K562 (cell line): ENCODE measurements around the gene TFCP2. TPM values are rescaled to one million over a fixed set of nuclear protein-coding genes. Genes with fewer than 3 reads are reported as not detected.
A peak's percentile ranks its signal among the peaks of the same experiment; 100 is the strongest.

Experiments used
- ARNT ChIP-seq, 2 experiments: fragments of 450-650 bp; IDR thresholded peaks; 2 replicates each; pipeline ENCODE4 v1.6.1; 2016; ENCODE audit warnings: mild to moderate bottlenecking in 1 of 2
- COPS2 ChIP-seq: fragments of 450-650 bp; conservative IDR thresholded peaks from 2 replicates; pipeline ENCODE4 v1.6.1; 2016; ENCODE audit warnings: mild to moderate bottlenecking, moderate library complexity
- FOS ChIP-seq: IDR thresholded peaks from 3 replicates; pipeline ENCODE4 v1.6.1; 2011; ENCODE audit not compliant: insufficient read length; ENCODE audit errors: extremely low read depth
- FOXK2 ChIP-seq, 2 experiments: fragments of 450-650 bp; IDR thresholded peaks in 1 of 2; conservative IDR thresholded peaks in 1 of 2; 2 replicates each; pipeline ENCODE4 v1.6.1; 2016; ENCODE audit warnings: low read depth in 2 of 2, mild to moderate bottlenecking in 1 of 2
- HDAC1 ChIP-seq, 2 experiments: fragments of 450-650 bp; IDR thresholded peaks; 2 replicates each; pipeline ENCODE4 v1.6.1; 2016 to 2017; ENCODE audit warnings: inconsistent platforms in 1 of 2, mild to moderate bottlenecking in 1 of 2, moderate library complexity in 1 of 2
- HNRNPK ChIP-seq: fragments of 200-400 bp; formaldehyde crosslinking; IDR thresholded peaks from one replicate; pipeline ENCODE4 v1.6.1; 2018; ENCODE audit warnings: mild to moderate bottlenecking, low read depth, low read length; ENCODE audit not compliant: poor library complexity, severe bottlenecking
- HSF4 ChIP-seq: fragments of 250-450 bp; sonication (Bioruptor Pico); IDR thresholded peaks from 2 replicates; pipeline ENCODE4 v2.1.2; 2022; ENCODE audit warnings: mild to moderate bottlenecking, moderate library complexity, borderline replicate concordance
- MEF2A ChIP-seq: IDR thresholded peaks from 2 replicates; pipeline ENCODE4 v1.6.1; 2011; ENCODE audit warnings: low read depth, mild to moderate bottlenecking, low read length, moderate library complexity; ENCODE audit not compliant: control insufficient read depth
- NCOA1 ChIP-seq: fragments of 450-650 bp; IDR thresholded peaks from 2 replicates; pipeline ENCODE4 v1.6.1; 2016; ENCODE audit warnings: low read depth
- PHB2 ChIP-seq: fragments of 450-650 bp; IDR thresholded peaks from 2 replicates; pipeline ENCODE4 v1.6.1; 2017; ENCODE audit warnings: low read depth
- PRMT5 ChIP-seq: sonication (generic); formaldehyde crosslinking; IDR thresholded peaks from 2 replicates; pipeline ENCODE4 v1.5.0; 2020; ENCODE audit warnings: missing genetic modification reagents
- SNRNP70 ChIP-seq: fragments of 200-400 bp; formaldehyde crosslinking; optimal IDR thresholded peaks from 2 replicates; pipeline ENCODE3; 2017; ENCODE audit warnings: low read depth, low read length
- TAF9B ChIP-seq: fragments of 450-650 bp; IDR thresholded peaks from 2 replicates; pipeline ENCODE4 v1.6.1; 2018; ENCODE audit warnings: mild to moderate bottlenecking; ENCODE audit not compliant: partially characterized antibody
- TEAD2 ChIP-seq: fragments of 450-650 bp; IDR thresholded peaks from 2 replicates; pipeline ENCODE4 v1.6.1; 2016; ENCODE audit warnings: missing genetic modification characterization, control low read depth, missing compliant biosample characterization
- TFAP4 ChIP-seq: sonication (generic); formaldehyde crosslinking; IDR thresholded peaks from 2 replicates; pipeline ENCODE4 v1.8.0; 2022; ENCODE audit warnings: missing genetic modification reagents, mild to moderate bottlenecking, moderate library complexity, borderline replicate concordance
- TFE3 ChIP-seq: fragments of 450-650 bp; formaldehyde crosslinking; IDR thresholded peaks from 2 replicates; pipeline ENCODE4 v1.4.0; 2020; ENCODE audit warnings: mild to moderate bottlenecking, mixed read lengths
- ZNF146 ChIP-seq: IDR thresholded peaks from one replicate; pipeline ENCODE4 v1.6.1; 2018; ENCODE audit warnings: missing compliant biosample characterization; ENCODE audit not compliant: unreplicated experiment
- ZNF165 ChIP-seq: fragments of 250-450 bp; sonication (Bioruptor Pico); IDR thresholded peaks from 2 replicates; pipeline ENCODE4 v1.4.0; 2020; ENCODE audit warnings: borderline replicate concordance
- ZNF274 ChIP-seq: IDR thresholded peaks from 2 replicates; pipeline ENCODE4 v1.6.1; 2011; ENCODE audit warnings: low read depth, mild to moderate bottlenecking, low read length, moderate library complexity, borderline replicate concordance
- ZNF316 ChIP-seq: fragments of 450-650 bp; IDR thresholded peaks from 2 replicates; pipeline ENCODE4 v1.6.1; 2016
- ZNF408 ChIP-seq: fragments of 250-450 bp; sonication (Bioruptor Pico); IDR thresholded peaks from 2 replicates; pipeline ENCODE4 v1.4.0; 2020; ENCODE audit warnings: low read depth, mild to moderate bottlenecking, moderate library complexity
- ZNF583 ChIP-seq: fragments of 250-450 bp; sonication (Bioruptor Pico); IDR thresholded peaks from 2 replicates; pipeline ENCODE4 v1.4.0; 2020
- polyA plus RNA-seq, 8 experiments: library from polyadenylated mRNA; depleted of rRNA in 4 of 8; stranded (reverse) in 5 of 8; unstranded in 3 of 8; fragments of >200 nt; fragmentation: Nextera tagmentation in 2 of 8; fragmentation: Illumina TruSeq in 1 of 8; extraction: Ambion mirVana in 2 of 8; extraction: Trizol in 1 of 8; gene quantifications; 2 replicates each; pipeline versions ENCODE4 v1.2.1 to v1.2.3, GENCODE V29; 2011 to 2014; ENCODE audit warnings: inconsistent platforms in 1 of 8, missing spikeins in 1 of 8
- total RNA-seq, 7 experiments: library from RNA; depleted of rRNA in 6 of 7; stranded (reverse); fragments of >200 nt in 6 of 7; fragmentation: Illumina TruSeq in 2 of 7; extraction: Trizol in 2 of 7; gene quantifications; 2 replicates each; pipeline versions ENCODE4 v1.2.1 to v1.2.3, GENCODE V29; 2011 to 2021; ENCODE audit warnings: low replicate concordance in 1 of 7
- TF ChIP-seq, protein P1 (sequence below): fragments of 450-650 bp; IDR thresholded peaks from 2 replicates; pipeline ENCODE4 v1.6.1; 2018; ENCODE audit warnings: mild to moderate bottlenecking, low read depth; ENCODE audit not compliant: partially characterized antibody
- TF ChIP-seq, protein P2 (sequence below): fragments of 450-650 bp; formaldehyde crosslinking; conservative IDR thresholded peaks from 2 replicates; pipeline ENCODE4 v1.4.0; 2022; ENCODE audit warnings: mild to moderate bottlenecking, missing genetic modification characterization

The TFCP2 gene
- total and polyA plus RNA-seq, 9 of the 15 experiments (the other 6 are each of a cell fraction or from before 2014, with no cell fraction given) = 8.0 to 38.9 (median 19.3) TPM

DNA sequence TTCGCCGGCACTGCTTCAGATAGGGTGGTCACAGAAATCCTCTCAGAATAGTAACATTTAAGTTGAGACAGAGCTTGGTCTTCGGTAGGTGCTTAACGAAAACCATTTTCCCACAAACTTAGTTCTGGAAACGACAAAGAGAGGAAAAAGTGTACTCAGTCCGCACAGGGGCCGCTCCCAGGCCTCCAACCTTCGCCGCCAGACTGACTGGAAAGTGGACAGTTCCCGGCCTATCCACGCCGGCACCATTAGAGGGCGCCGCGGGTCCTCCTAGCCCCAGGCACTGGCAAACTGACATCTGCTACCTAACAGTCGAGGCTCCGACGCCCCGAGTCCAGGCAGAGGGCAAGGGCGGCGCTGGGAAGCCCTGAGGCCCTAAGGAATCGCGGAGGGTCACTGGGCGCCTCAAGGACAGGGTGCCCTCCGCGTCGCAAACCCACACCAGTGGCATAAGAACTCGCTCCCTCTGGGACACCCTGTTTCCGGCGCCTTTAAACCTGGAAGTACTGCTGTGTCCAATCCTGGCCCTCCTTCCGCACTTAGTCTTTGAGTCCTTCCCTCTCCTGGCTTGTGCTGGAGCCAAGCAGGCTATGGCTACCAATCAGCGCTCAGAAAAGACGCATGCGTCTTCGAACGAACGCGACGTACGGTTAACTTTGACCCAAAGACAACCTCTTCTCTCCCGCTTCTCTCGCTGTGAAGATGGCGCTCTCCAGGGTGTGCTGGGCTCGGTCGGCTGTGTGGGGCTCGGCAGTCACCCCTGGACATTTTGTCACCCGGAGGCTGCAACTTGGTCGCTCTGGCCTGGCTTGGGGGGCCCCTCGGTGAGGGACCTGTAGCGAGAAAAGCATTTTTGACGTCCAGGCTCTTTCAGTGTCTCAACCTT is 125.0 kb downstream of the TFCP2 start, which contains the start of gene LETMD1 (continued):
- TF ChIP-seq FOS (peak; percentile 61), NCOA1 (no peak; the same call in 1 of the 2 replicates), HDAC1 (IDR thresholded peaks at IDR 0.05) (peak in 1 of 2 experiments; percentile 76; a peak in 1 of 4 replicates), ZNF274 (no peak), TEAD2 (tag) (no peak), FOXK2 (conservative IDR thresholded peaks at IDR 0.05 in 1 of 2, IDR thresholded peaks at IDR 0.05 in 1 of 2; ENCODE audit: low read depth in 2 of 2) (peak; percentile 74 to 88), ZNF408 (no peak), HSF4 (no peak), PRMT5 (no peak), ZNF583 (peak; percentile 71; the same call in 1 of the 2 replicates), PHB2 (no peak), TFE3 (CRISPR knock-in tag) (no peak), COPS2 (no peak), ZNF316 (no peak), ZNF165 (no peak), SNRNP70 (no peak), MEF2A (no peak), HNRNPK (no peak), TFAP4 (CRISPR knock-in tag) (peak; percentile 77; the same call in 1 of the 2 replicates), ZNF146 (CRISPR knock-in tag) (no peak), TAF9B (peak; percentile 84), ARNT (IDR thresholded peaks at IDR 0.05) (no peak)
- TF ChIP-seq, protein P1, sequence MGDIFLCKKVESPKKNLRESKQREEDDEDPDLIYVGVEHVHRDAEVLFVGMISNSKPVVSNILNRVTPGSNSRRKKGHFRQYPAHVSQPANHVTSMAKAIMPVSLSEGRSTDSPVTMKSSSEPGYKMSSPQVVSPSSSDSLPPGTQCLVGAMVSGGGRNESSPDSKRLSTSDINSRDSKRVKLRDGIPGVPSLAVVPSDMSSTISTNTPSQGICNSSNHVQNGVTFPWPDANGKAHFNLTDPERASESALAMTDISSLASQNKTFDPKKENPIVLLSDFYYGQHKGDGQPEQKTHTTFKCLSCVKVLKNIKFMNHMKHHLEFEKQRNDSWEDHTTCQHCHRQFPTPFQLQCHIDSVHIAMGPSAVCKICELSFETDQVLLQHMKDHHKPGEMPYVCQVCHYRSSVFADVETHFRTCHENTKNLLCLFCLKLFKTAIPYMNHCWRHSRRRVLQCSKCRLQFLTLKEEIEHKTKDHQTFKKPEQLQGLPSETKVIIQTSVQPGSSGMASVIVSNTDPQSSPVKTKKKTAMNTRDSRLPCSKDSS = no peak
- TF ChIP-seq, protein P2, sequence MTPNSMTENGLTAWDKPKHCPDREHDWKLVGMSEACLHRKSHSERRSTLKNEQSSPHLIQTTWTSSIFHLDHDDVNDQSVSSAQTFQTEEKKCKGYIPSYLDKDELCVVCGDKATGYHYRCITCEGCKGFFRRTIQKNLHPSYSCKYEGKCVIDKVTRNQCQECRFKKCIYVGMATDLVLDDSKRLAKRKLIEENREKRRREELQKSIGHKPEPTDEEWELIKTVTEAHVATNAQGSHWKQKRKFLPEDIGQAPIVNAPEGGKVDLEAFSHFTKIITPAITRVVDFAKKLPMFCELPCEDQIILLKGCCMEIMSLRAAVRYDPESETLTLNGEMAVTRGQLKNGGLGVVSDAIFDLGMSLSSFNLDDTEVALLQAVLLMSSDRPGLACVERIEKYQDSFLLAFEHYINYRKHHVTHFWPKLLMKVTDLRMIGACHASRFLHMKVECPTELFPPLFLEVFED (CRISPR knock-in tag) = peak; percentile 66
